Measurements from ENCODE around the gene INPP5D. TPM values are rescaled to one million over a fixed set of nuclear protein-coding genes. Genes with fewer than 3 reads are reported as not detected.

The INPP5D gene
- polyA plus RNA-seq, 1 of the 3 experiments (the other 2 are of a cell fraction), result 1.3 TPM

GRCh38 chr2:233041722-233042323 is 18.3 kb upstream of the INPP5D start (continued):
- TF ChIP-seq, protein P1, sequence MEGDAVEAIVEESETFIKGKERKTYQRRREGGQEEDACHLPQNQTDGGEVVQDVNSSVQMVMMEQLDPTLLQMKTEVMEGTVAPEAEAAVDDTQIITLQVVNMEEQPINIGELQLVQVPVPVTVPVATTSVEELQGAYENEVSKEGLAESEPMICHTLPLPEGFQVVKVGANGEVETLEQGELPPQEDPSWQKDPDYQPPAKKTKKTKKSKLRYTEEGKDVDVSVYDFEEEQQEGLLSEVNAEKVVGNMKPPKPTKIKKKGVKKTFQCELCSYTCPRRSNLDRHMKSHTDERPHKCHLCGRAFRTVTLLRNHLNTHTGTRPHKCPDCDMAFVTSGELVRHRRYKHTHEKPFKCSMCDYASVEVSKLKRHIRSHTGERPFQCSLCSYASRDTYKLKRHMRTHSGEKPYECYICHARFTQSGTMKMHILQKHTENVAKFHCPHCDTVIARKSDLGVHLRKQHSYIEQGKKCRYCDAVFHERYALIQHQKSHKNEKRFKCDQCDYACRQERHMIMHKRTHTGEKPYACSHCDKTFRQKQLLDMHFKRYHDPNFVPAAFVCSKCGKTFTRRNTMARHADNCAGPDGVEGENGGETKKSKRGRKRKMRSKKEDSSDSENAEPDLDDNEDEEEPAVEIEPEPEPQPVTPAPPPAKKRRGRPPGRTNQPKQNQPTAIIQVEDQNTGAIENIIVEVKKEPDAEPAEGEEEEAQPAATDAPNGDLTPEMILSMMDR (IDR thresholded peaks at IDR 0.05), result no peak
- TF ChIP-seq, protein P2, sequence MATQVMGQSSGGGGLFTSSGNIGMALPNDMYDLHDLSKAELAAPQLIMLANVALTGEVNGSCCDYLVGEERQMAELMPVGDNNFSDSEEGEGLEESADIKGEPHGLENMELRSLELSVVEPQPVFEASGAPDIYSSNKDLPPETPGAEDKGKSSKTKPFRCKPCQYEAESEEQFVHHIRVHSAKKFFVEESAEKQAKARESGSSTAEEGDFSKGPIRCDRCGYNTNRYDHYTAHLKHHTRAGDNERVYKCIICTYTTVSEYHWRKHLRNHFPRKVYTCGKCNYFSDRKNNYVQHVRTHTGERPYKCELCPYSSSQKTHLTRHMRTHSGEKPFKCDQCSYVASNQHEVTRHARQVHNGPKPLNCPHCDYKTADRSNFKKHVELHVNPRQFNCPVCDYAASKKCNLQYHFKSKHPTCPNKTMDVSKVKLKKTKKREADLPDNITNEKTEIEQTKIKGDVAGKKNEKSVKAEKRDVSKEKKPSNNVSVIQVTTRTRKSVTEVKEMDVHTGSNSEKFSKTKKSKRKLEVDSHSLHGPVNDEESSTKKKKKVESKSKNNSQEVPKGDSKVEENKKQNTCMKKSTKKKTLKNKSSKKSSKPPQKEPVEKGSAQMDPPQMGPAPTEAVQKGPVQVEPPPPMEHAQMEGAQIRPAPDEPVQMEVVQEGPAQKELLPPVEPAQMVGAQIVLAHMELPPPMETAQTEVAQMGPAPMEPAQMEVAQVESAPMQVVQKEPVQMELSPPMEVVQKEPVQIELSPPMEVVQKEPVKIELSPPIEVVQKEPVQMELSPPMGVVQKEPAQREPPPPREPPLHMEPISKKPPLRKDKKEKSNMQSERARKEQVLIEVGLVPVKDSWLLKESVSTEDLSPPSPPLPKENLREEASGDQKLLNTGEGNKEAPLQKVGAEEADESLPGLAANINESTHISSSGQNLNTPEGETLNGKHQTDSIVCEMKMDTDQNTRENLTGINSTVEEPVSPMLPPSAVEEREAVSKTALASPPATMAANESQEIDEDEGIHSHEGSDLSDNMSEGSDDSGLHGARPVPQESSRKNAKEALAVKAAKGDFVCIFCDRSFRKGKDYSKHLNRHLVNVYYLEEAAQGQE (IDR thresholded peaks at IDR 0.05; ENCODE audit: low read depth, low read length), result no peak
- TF ChIP-seq NRF1 (IDR thresholded peaks at IDR 0.05; ENCODE audit: low read depth, low read length) (no peak), TAF1 (IDR thresholded peaks at IDR 0.05; ENCODE audit: borderline replicate concordance, low read depth, low read length) (no peak)

DNA sequence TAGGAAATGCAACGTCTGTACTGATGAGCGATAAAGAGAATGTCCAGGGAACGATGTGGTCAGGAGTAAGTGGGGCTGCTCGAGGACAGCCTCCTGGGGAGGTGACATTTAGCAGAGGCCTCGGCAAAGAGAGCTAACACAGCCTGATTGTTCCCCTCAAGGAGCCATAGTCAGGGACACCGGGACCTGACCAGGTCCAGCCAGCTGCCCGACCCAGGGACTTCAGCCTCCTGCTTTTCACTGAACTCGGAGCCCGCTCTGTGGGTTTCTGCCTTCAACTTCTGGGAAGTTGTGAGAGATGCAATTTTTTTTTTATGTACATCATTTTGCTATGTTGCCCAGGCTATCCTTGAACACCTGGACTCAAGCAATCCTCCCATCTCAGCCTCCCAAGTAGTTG is 17.6 kb upstream of the INPP5D start:
- POLR2A ChIA-PET, result interaction anchor here (0.6 kb wide), 1 partner anchor 204 kb away, joined by 3 read pairs; no protein-coding TSS in a partner anchor
- CTCF ChIA-PET, result interaction anchor here (1.1 to 5.5 kb wide), 3 partner anchors 11 to 13 kb away, joined by 3 to 32 read pairs (median 7); no protein-coding TSS in a partner anchor
- H3K4me1 ChIP-seq (ENCODE audit: control insufficient read depth in 1 of 2, insufficient read depth in 2 of 2, low read depth in 1 of 2, low read length in 1 of 2), result no peaks in the 10 kb centered on the region
- no peaks in the 10 kb centered on the region for H3K79me2 ChIP-seq (ENCODE audit: insufficient read depth)
- no peaks in the 10 kb centered on the region for H3F3A ChIP-seq (replicated peaks; ENCODE audit: insufficient read depth)
- H2AFZ ChIP-seq (ENCODE audit: low read depth), result no peak overlapping the region
- no peaks in the 10 kb centered on the region for H3K36me3 ChIP-seq (replicated peaks in 1 of 2; ENCODE audit: control insufficient read depth in 1 of 2, insufficient read depth in 2 of 2, low read length in 1 of 2)
- no peak overlapping the region for H3K9ac ChIP-seq
- no peaks in the 10 kb centered on the region for H4K20me1 ChIP-seq (ENCODE audit: insufficient read depth)
- DNase-seq, result no peak
- no peak overlapping the region for H3K4me2 ChIP-seq
- no peaks in the 10 kb centered on the region for H3K9me2 ChIP-seq
- H3K27ac ChIP-seq (ENCODE audit: low read depth in 2 of 2, low read length in 1 of 2), result no peak overlapping the region
- no peaks in the 10 kb centered on the region for H3K9me3 ChIP-seq
- no peak overlapping the region for H3K4me3 ChIP-seq (ENCODE audit: low read depth in 2 of 2, low read length in 1 of 2)
- WGBS (ENCODE audit: low lambda C conversion rate), result 57% methylated on average over 9 of the region's 9 CpGs
- no peak for TF ChIP-seq NRF1 (IDR thresholded peaks at IDR 0.05; ENCODE audit: low read depth, low read length)
- TF ChIP-seq, protein P3, sequence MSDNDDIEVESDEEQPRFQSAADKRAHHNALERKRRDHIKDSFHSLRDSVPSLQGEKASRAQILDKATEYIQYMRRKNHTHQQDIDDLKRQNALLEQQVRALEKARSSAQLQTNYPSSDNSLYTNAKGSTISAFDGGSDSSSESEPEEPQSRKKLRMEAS (IDR thresholded peaks at IDR 0.05; ENCODE audit: low read depth), result no peak
- no peak for TF ChIP-seq RFX5 (IDR thresholded peaks at IDR 0.05; ENCODE audit: low read length)
- TF ChIP-seq, protein P2 (IDR thresholded peaks at IDR 0.05; ENCODE audit: low read depth, low read length), result no peak
- TF ChIP-seq, protein P4, sequence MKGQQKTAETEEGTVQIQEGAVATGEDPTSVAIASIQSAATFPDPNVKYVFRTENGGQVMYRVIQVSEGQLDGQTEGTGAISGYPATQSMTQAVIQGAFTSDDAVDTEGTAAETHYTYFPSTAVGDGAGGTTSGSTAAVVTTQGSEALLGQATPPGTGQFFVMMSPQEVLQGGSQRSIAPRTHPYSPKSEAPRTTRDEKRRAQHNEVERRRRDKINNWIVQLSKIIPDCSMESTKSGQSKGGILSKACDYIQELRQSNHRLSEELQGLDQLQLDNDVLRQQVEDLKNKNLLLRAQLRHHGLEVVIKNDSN (IDR thresholded peaks at IDR 0.05; ENCODE audit: borderline replicate concordance, low read depth), result no peak
- TF ChIP-seq TAF1 (IDR thresholded peaks at IDR 0.05; ENCODE audit: borderline replicate concordance, low read depth, low read length), result no peak
- TF ChIP-seq GATA2 (CRISPR knock-in tag; IDR thresholded peaks at IDR 0.05), result no peak
- TF ChIP-seq ZBTB33 (IDR thresholded peaks at IDR 0.05; ENCODE audit: borderline replicate concordance, low read depth), result no peak
- H3K27me3 ChIP-seq (ENCODE audit: insufficient read depth), result peaks cover 11% of the 10 kb centered on the region; the same call in 1 of the 2 replicates
